ENCODE results near the gene PCDHGB2.
"Not testable (repeated sequence)": the region's sequence is repeated elsewhere in the genome, so short reads cannot be mapped to it uniquely, and the experiment has no call there.

Gene PCDHGB2

DNA sequence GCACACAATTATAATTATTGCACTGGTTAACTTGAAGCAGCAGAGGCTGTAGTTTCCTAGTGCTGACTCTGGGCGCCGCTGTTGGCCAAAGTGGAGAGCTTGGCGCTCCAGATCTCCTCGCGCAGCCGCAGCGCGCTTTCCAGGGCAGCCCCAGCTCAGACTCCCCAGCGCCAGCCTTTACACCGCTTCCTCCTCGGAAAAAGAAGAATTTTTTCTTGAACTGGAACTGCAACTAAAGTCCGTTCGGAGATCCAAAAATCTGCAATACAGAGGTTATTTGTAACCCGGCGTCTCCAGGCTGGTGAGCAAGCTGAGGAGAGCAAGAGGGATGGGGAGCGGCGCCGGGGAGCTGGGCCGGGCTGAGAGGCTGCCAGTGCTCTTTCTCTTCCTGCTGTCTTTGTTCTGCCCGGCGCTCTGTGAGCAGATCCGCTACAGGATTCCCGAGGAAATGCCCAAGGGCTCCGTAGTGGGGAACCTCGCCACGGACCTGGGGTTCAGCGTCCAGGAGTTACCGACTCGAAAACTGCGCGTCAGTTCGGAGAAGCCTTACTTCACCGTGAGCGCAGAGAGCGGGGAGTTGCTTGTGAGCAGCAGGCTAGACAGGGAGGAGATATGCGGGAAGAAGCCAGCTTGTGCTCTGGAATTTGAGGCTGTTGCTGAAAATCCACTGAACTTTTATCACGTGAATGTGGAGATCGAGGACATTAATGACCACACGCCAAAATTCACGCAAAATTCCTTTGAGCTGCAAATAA is 27.9 kb downstream of the PCDHGB2 start, which contains the start of gene PCDHGB4:
PCDHGB4 (plus strand) TSS at position 142 of the 755 bp plus-strand sequence; CDS start at position 329, 187 bp downstream.
- not testable (repeated sequence) for DNase-seq

DNA sequence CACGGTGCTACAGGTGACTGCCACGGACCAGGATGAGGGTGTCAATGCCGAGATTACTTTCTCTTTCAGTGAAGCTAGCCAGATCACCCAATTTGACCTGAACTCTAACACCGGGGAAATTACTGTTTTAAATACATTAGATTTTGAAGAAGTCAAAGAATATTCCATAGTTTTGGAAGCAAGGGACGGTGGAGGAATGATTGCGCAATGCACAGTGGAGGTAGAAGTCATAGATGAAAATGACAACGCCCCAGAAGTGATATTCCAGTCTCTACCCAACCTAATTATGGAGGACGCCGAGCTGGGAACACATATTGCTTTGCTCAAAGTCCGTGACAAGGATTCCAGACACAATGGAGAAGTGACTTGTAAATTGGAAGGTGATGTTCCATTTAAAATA is 28.9 kb downstream of the PCDHGB2 start:
- DNase-seq = no peak

DNA sequence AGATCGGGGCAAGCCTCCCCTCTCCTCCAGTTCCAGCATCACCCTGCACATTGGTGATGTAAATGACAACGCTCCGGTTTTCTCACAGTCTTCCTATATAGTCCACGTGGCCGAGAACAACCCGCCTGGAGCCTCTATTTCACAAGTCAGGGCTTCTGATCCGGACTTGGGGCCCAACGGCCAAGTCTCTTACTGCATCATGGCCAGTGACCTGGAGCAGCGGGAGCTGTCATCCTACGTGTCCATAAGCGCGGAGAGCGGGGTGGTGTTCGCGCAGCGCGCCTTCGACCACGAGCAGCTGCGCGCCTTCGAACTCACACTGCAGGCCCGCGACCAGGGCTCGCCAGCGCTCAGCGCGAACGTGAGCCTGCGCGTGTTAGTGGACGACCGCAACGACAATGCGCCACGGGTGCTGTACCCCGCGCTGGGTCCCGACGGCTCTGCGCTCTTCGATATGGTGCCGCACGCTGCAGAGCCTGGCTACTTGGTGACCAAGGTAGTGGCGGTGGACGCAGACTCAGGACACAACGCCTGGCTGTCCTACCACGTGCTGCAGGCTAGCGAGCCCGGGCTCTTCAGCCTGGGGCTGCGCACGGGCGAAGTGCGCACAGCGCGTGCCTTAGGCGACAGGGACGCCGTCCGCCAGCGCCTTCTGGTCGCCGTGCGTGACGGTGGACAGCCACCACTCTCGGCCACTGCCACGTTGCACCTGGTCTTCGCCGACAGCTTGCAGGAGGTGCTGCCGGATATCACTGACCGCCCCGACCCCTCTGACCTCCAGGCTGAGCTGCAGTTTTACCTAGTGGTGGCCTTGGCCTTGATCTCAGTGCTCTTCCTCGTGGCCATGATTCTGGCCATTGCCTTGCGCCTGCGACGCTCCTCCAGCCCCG is 29.6 kb downstream of the PCDHGB2 start:
- no peak for DNase-seq

DNA sequence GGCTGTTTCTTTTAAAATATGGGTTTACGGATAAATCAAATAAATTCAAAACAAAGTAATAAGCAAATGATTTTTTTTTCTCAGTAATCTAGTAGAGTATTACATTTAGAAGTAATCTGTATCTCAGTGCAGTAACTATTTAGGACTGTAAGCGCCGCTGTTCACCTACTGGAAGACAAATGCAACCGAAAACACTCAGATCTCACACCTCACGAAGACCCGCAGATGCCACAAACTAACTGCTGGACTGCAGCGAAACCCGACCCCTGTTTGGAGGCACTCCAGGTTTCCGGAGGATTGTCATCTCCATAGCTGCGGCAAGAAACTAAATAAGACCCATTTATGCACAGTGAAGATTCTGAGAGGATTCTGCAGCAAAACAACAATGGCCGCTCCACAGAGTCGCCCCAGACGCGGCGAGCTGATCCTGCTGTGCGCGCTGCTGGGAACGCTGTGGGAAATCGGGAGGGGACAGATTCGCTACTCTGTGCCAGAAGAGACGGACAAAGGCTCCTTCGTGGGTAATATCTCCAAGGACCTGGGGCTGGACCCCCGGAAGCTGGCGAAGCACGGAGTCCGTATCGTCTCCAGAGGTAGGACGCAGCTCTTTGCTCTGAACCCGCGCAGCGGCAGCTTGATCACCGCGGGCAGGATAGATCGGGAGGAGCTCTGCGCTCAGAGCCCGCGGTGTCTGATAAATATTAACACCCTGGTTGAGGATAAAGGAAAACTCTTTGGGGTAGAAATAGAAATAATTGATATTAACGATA is 32.8 kb downstream of the PCDHGB2 start, which contains the start of gene PCDHGA8:
PCDHGA8 (plus strand) TSS at position 205 of the 770 bp plus-strand sequence; CDS start at position 386, 181 bp downstream.
- DNase-seq = no peak

DNA sequence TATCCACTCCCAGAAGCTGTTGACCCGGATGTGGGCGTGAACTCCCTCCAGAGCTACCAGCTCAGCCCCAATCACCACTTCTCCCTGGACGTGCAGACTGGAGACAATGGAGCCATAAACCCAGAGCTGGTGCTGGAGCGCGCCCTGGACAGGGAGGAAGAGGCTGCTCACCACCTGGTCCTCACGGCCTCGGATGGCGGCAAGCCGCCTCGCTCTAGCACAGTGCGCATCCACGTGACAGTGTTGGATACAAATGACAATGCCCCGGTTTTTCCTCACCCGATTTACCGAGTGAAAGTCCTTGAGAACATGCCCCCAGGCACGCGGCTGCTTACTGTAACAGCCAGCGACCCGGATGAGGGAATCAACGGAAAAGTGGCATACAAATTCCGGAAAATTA is 33.5 kb downstream of the PCDHGB2 start:
- no peak for DNase-seq

DNA sequence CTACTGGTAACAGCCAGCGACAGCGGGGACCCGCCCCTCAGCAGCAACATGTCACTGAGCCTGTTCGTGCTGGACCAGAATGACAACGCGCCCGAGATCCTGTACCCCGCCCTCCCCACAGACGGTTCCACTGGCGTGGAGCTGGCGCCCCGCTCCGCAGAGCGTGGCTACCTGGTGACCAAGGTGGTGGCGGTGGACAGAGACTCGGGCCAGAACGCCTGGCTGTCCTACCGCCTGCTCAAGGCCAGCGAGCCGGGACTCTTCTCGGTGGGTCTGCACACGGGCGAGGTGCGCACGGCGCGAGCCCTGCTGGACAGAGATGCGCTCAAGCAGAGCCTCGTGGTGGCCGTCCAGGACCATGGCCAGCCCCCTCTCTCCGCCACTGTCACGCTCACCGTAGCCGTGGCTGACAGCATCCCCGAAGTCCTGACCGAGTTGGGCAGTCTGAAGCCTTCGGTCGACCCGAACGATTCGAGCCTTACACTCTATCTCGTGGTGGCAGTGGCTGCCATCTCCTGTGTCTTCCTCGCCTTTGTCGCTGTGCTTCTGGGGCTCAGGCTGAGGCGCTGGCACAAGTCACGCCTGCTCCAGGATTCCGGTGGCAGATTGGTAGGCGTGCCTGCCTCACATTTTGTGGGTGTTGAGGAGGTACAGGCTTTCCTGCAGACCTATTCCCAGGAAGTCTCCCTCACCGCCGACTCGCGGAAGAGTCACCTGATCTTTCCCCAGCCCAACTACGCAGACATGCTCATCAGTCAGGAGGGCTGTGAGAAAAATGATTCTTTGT is 34.8 kb downstream of the PCDHGB2 start:
- not testable (repeated sequence) for DNase-seq

DNA sequence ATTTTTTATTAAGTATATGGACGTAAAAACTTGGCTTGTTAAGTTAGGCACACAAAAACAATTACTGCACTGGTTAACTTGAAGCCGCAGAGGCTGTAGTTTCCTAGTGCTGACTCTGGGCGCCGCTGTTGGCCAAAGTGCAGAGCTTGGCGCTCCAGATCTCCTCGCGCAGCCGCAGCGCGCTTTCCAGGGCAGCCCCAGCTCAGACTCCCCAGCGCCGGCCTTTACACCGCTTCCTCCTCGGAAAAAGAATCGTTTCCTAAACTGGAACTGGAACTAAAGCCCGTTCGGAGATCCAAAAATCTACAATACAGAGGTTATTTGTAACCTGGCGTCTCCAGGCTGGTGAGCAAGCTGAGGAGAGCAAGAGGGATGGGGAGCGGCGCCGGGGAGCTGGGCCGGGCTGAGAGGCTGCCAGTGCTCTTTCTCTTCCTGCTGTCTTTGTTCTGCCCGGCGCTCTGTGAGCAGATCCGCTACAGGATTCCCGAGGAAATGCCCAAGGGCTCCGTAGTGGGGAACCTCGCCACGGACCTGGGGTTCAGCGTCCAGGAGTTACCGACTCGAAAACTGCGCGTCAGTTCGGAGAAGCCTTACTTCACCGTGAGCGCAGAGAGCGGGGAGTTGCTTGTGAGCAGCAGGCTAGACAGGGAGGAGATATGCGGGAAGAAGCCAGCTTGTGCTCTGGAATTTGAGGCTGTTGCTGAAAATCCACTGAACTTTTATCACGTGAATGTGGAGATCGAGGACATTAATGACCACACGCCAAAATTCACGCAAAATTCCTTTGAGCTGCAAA is 38.2 kb downstream of the PCDHGB2 start, which contains the start of gene PCDHGB5:
PCDHGB5 (plus strand) TSS at position 192 of the 796 bp plus-strand sequence; CDS start at position 373, 181 bp downstream.
- DNase-seq = peak; percentile 6

DNA sequence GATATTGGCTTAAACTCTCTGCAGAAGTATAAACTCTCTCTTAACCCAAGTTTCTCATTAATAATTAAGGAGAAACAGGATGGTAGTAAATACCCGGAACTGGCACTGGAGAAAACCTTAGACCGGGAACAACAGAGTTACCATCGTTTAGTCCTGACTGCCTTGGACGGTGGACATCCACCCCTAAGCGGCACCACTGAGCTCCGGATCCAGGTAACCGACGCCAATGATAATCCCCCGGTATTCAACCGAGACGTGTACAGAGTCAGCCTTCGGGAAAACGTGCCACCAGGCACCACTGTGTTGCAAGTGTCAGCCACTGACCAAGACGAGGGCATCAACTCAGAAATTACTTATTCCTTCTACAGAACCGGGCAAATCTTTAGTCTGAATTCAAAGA is 38.8 kb downstream of the PCDHGB2 start:
- DNase-seq = no peak

DNA sequence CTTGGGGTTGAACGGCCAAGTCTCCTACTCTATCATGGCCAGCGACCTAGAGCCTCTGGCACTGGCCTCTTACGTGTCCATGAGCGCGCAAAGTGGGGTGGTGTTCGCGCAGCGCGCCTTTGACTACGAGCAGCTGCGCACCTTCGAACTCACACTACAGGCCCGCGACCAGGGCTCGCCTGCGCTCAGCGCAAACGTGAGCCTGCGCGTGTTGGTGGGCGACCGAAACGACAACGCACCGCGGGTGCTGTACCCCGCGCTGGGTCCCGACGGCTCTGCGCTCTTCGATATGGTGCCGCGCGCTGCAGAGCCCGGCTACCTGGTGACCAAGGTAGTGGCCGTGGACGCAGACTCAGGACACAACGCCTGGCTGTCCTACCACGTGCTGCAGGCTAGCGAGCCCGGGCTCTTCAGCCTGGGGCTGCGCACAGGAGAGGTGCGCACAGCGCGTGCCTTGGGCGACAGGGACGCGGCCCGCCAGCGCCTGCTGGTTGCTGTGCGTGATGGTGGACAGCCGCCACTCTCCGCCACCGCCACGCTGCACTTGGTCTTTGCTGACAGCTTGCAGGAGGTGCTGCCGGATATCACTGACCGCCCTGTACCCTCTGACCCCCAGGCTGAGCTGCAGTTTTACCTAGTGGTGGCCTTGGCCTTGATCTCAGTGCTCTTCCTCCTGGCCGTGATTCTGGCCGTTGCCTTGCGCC is 39.9 kb downstream of the PCDHGB2 start:
- DNase-seq = no peak

DNA sequence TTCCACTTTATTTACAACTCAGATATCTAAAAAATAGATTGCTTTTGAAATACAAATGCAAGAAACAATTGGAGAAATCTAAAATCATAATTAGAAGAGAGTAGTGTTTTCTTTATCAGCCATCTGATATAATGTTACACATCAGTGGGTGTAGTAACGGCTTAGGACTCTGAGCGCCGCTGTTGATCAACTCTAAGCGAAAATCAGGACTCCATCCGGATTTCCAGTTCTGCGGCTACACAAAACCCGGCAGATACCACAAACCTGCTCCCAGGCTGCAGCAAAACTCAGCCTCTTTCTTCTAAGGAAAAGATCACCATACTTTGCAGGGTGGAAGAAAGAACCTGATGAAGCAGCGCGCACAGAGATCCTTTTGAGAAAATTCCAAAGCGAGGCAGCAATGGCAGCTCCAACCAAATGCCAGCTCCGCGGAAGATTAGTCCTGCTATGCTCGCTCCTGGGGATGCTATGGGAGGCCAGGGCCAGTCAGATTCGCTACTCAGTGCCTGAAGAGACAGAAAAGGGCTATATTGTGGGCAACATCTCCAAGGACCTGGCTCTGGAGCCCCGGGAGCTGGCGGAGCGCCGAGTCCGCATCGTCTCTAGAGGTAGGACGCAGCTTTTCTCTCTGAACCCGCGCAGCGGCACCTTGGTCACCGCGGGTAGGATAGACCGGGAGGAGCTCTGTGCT is 42.9 kb downstream of the PCDHGB2 start, which contains the start of gene PCDHGA9:
PCDHGA9 (plus strand) TSS at position 226 of the 691 bp plus-strand sequence; CDS start at position 401, 175 bp downstream.
- DNase-seq = no peak

DNA sequence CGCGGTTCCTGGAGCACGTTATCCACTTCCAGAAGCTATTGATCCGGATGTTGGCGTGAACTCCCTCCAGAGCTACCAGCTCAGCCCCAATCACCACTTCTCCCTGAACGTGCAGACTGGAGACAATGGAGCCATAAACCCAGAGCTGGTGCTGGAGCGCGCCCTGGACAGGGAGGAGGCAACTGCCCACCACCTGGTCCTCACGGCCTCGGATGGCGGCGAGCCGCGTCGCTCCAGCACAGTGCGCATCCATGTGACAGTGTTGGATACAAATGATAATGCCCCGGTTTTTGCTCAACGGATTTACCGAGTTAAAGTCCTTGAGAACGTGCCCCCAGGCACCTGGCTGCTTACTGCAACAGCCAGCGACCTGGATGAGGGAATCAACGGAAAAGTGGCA is 43.6 kb downstream of the PCDHGB2 start:
- DNase-seq = no peak

DNA sequence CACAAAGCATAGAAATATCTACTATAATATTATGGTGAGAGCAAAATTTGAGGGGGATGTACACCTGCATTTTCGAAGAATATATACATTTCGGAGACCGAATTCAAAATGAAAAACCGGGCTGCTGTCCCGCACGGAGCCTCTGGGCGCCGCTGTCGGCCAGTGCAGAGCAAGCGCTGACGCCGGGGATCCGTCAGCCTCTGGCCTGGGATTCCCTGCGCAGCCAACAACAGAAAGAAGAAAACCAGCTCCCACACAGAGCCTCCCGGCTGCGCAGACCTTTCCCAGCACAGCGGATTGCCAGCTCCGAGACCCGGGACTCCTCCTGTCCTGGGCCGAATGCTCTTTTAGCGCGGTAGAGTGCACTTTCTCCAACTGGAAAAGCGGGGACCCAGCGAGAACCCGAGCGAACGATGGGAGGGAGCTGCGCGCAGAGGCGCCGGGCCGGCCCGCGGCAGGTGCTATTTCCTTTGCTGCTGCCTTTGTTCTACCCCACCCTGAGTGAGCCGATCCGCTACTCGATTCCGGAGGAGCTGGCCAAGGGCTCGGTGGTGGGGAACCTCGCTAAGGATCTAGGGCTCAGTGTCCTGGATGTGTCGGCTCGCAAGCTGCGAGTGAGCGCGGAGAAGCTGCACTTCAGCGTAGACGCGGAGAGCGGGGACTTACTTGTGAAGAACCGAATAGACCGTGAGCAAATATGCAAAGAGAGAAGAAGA is 48.2 kb downstream of the PCDHGB2 start, which contains the start of gene PCDHGB6:
PCDHGB6 (plus strand) TSS at position 232 of the 716 bp plus-strand sequence; CDS start at position 414, 182 bp downstream.
- DNase-seq = peak; percentile 8

DNA sequence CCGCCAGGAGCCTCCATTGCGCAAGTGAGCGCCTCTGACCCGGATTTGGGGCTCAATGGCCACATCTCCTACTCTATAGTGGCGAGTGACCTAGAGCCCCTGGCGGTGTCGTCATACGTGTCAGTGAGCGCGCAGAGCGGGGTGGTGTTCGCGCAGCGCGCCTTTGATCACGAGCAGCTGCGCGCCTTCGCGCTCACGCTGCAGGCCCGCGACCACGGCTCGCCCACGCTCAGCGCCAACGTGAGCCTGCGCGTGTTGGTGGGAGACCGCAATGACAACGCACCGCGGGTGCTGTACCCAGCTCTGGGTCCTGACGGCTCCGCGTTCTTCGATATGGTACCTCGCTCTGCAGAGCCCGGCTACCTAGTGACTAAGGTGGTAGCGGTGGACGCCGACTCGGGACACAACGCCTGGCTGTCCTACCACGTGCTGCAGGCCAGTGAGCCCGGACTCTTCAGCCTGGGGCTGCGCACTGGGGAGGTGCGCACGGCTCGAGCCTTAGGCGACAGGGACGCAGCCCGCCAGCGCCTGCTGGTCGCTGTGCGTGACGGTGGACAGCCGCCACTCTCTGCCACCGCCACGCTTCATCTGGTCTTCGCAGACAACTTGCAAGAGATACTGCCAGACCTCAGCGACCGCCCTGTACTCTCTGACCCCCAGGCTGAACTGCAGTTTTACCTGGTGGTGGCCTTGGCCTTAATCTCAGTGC is 50.0 kb downstream of the PCDHGB2 start:
- DNase-seq = no peak

DNA sequence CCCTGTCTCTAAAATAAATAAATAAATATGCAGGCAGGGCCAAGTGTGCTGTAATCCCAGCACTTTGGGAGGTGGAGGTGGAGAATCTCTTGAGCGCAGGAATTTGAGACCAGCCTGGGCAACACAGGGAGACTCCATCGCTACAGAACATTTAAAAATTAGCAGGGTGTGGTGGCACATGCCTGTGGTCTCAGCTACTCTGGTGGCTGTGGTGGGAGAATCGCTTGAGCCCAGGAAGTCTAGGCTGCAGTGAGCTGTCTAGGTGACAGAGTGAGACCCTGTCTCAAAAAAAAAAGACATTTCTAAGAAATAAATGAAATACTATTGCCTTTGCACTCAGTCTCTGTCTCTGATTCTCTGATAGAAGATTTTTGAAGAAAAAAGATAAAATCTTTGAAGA is 51.8 kb downstream of the PCDHGB2 start:
- no peak for DNase-seq
